ENCODE measurements around the gene PEX5L.

GRCh38 chr3:180062771-180063170 lies 26.0 kb upstream of the PEX5L start:
- TF ChIP-seq SP1 (IDR thresholded peaks at IDR 0.05), result no peak
- TF ChIP-seq CTBP1 (IDR thresholded peaks at IDR 0.05; ENCODE audit: borderline replicate concordance), result no peak
- no peak for TF ChIP-seq L3MBTL2 (conservative IDR thresholded peaks at IDR 0.05)
- TF ChIP-seq FOXK2 (IDR thresholded peaks at IDR 0.05), result no peak
- TF ChIP-seq TARDBP (IDR thresholded peaks at IDR 0.05), result no peak
- TF ChIP-seq SUZ12 (IDR thresholded peaks at IDR 0.05), result no peak
- no peak for TF ChIP-seq ELF4 (IDR thresholded peaks at IDR 0.05)
- TF ChIP-seq ZNF384 (IDR thresholded peaks at IDR 0.05), result no peak
- TF ChIP-seq HDGF (IDR thresholded peaks at IDR 0.05; ENCODE audit: borderline replicate concordance), result no peak
- no peak for TF ChIP-seq FOXM1 (IDR thresholded peaks at IDR 0.05; ENCODE audit: borderline replicate concordance)
- TF ChIP-seq ARNT (IDR thresholded peaks at IDR 0.05), result no peak

Data from HEK293T (cell line).